ENCODE results near the gene DPYSL3.

DPYSL3 gene

DNA sequence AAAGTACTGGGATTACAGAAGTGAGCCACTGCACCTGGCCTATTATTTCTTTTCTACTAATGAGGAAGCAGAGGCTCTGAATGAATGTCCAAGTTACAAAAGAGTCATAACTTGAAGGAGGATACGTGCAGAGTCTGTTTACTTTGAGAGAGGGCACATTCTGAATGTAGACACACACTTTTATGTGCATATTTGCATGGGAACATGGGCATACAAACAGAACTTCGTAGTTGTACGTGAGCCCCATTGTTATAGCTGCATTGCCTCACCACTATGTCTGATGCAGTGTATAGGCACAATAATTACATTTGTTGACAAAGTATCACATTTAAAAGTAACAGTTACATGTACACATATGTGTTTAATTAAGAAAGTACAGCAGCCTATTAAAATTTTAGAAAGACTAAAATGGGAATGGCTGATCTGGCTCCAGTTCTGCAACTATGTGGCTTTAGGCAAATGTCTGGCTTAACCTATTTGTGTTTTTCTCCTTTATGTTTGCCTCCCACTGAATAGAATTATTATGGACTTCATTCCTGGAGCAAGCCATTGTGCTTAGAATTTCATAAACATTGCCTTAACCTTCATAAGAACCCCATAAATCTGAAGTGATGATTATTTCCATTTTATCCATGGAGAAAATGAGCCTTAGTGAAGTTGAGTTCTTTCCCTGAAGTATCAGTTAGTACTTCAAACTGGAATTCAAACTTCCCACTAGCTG is 3.0 kb upstream of the DPYSL3 start:
- no peak overlapping the region for H3K4me3 ChIP-seq (ENCODE audit: low read depth, low read length)
- TF ChIP-seq CTCF (IDR thresholded peaks at IDR 0.05; ENCODE audit: borderline replicate concordance, insufficient read depth, low read depth, low read length), result no peak

GRCh38 chr5:147510885-147511284 is 1.0 kb upstream of the DPYSL3 start:
- no peak for TF ChIP-seq CTCF (IDR thresholded peaks at IDR 0.05; ENCODE audit: borderline replicate concordance, insufficient read depth, low read depth, low read length)
- no peak overlapping the region for H3K4me3 ChIP-seq (ENCODE audit: low read depth, low read length)

DNA sequence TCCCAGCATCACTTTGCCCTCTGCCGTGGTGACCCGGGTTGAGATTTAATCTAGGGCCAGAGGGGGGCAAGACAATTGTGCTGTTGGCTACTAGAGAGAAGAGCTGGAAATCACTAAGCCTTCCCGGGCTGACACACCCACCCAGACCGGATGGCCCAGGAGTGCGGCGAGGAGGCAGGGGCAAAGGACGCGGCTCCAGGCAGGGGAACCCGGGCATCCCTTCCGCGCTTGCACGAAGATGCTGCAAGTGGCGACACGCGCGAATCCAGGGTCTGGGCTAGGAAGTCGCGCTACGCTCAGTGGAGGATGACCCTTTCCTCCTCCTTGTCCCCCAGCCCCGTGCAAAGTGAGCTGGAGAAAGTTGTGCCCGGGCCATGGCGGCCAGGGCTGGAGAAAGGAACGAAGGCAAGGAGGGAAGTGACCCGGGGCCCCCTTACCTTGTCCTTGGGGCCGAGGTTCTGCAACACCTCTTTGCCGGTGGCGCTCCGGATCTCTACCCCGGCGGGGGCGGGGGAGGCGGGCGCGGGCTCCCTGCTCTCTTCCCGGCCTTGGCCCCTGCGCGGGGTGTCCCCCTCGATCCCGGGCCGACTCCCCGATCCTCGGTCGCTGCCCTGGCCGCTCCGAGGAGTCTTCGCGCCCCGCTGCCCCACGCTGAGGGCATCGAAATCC is 693 bp downstream of the DPYSL3 start:
- H3K4me3 ChIP-seq (ENCODE audit: low read depth, low read length), result peak overlapping the region; percentile 52
- no peak for TF ChIP-seq CTCF (IDR thresholded peaks at IDR 0.05; ENCODE audit: borderline replicate concordance, insufficient read depth, low read depth, low read length)

GRCh38 chr5:147508711-147509040 is 1.2 kb downstream of the DPYSL3 start:
- no peak for TF ChIP-seq CTCF (IDR thresholded peaks at IDR 0.05; ENCODE audit: borderline replicate concordance, insufficient read depth, low read depth, low read length)
- H3K4me3 ChIP-seq (ENCODE audit: low read depth, low read length), result no peak overlapping the region

- no peak overlapping the region for H3K4me3 ChIP-seq (ENCODE audit: low read depth, low read length)
Measured at GRCh38 chr5:147507480-147508126, 2.3 kb downstream of the DPYSL3 start.

GRCh38 chr5:147504535-147504934 is 5.3 kb downstream of the DPYSL3 start:
- no peak overlapping the region for H3K4me3 ChIP-seq (ENCODE audit: low read depth, low read length)
- TF ChIP-seq CTCF (IDR thresholded peaks at IDR 0.05; ENCODE audit: borderline replicate concordance, insufficient read depth, low read depth, low read length), result no peak

More at GRCh38 chr5:147507480-147508126, 2.3 kb downstream of the DPYSL3 start:
- TF ChIP-seq CTCF (IDR thresholded peaks at IDR 0.05; ENCODE audit: borderline replicate concordance, insufficient read depth, low read depth, low read length), result no peak

Measured in GM12875 (cell line).